Embryonic facial prominence (tissue), 1 donor: ENCODE measurements around the gene ARL5C.

Experiments
- DNase-seq: peaks from one replicate; pipeline ENCODE4 v3.0.0-alpha.2; 2016; ENCODE audit errors: extremely low spot score

ARL5C gene

GRCh38 chr17:39108461-39109375, 57.2 kb downstream of the ARL5C start:
- no peak for DNase-seq

GRCh38 chr17:39107973-39108372, 58.0 kb downstream of the ARL5C start:
- DNase-seq: no peak

GRCh38 chr17:39107155-39107554, 58.8 kb downstream of the ARL5C start:
- DNase-seq: no peak
